ENCODE data around the gene RAB25. TPM values are rescaled to one million over a fixed set of nuclear protein-coding genes. Genes with fewer than 3 reads are reported as not detected.

Gene RAB25
- total RNA-seq, 2 donors from 2014 or later, result 213 TPM

- DNase-seq, result no peak
- intact Hi-C loops (cut with DNase I), result loop anchor here (1.0 kb wide), 1 partner anchor 136 kb away; no protein-coding TSS in a partner anchor
Measured at GRCh38 chr1:156089704-156090103, 28.7 kb downstream of the RAB25 start.

GRCh38 chr1:156090138-156090839, 29.3 kb downstream of the RAB25 start:
- no peaks in the 10 kb centered on the region for H3K9me3 ChIP-seq
- DNase-seq, result no peak
- TF ChIP-seq CTCF (IDR thresholded peaks at IDR 0.05), result no peak
- intact Hi-C loops (cut with DNase I), result loop anchor here (1.0 kb wide), 1 partner anchor 135 kb away; no protein-coding TSS in a partner anchor
- H3K36me3 ChIP-seq, result no peaks in the 10 kb centered on the region
- H3K27ac ChIP-seq, result no peak overlapping the region
- peak overlapping the region in 1 of 2 donors; percentile 26 for H3K9ac ChIP-seq (ENCODE audit: low read depth in 2 of 2, low read length in 2 of 2)
- H3K4me3 ChIP-seq, result no peak overlapping the region
- no peaks in the 10 kb centered on the region for H3K27me3 ChIP-seq
- no peaks in the 10 kb centered on the region for H3K4me1 ChIP-seq

More at GRCh38 chr1:156089704-156090103, 28.7 kb downstream of the RAB25 start:
- no peaks in the 10 kb centered on the region for H3K4me1 ChIP-seq
- peak overlapping the region in 1 of 2 donors; percentile 26 for H3K9ac ChIP-seq (ENCODE audit: low read depth in 2 of 2, low read length in 2 of 2)
- H3K36me3 ChIP-seq, result no peaks in the 10 kb centered on the region
- H3K27me3 ChIP-seq, result no peaks in the 10 kb centered on the region
- no peak overlapping the region for H3K4me3 ChIP-seq
- TF ChIP-seq CTCF (IDR thresholded peaks at IDR 0.05), result no peak
- H3K9me3 ChIP-seq, result no peaks in the 10 kb centered on the region
- H3K27ac ChIP-seq, result no peak overlapping the region

GRCh38 chr1:156090840-156091188, 29.9 kb downstream of the RAB25 start:
- Histone ChIP-seq H3K4me1 (no peaks in the 10 kb centered on the region), H3K36me3 (no peaks in the 10 kb centered on the region), H3K27me3 (no peaks in the 10 kb centered on the region), H3K9me3 (no peaks in the 10 kb centered on the region), H3K9ac (ENCODE audit: low read depth in 2 of 2, low read length in 2 of 2) (peak overlapping the region; percentile 26 to 50), H3K4me3 (no peak overlapping the region), H3K27ac (no peak overlapping the region)
- peak; percentile 92 for DNase-seq
- intact Hi-C loops (cut with DNase I), result loop anchor here (1.0 kb wide), 1 partner anchor 134 kb away; no protein-coding TSS in a partner anchor
- peak; percentile 83 for TF ChIP-seq CTCF (IDR thresholded peaks at IDR 0.05)

GRCh38 chr1:156091610-156092009, 30.6 kb downstream of the RAB25 start:
- H3K36me3 ChIP-seq, result no peaks in the 10 kb centered on the region
- H3K27me3 ChIP-seq, result no peaks in the 10 kb centered on the region
- H3K27ac ChIP-seq, result no peak overlapping the region
- H3K4me3 ChIP-seq, result no peak overlapping the region
- no peaks in the 10 kb centered on the region for H3K9me3 ChIP-seq
- H3K4me1 ChIP-seq, result no peaks in the 10 kb centered on the region
- TF ChIP-seq CTCF (IDR thresholded peaks at IDR 0.05), result no peak
- DNase-seq, result no peak
- intact Hi-C loops (cut with DNase I), result no loop called here
- H3K9ac ChIP-seq (ENCODE audit: low read depth in 2 of 2, low read length in 2 of 2), result no peak overlapping the region

GRCh38 chr1:156095906-156096508, 35.0 kb downstream of the RAB25 start:
- no peaks in the 10 kb centered on the region for H3K27me3 ChIP-seq
- peaks cover 8% of the 10 kb centered on the region for H3K4me1 ChIP-seq
- no peaks in the 10 kb centered on the region for H3K36me3 ChIP-seq
- peak overlapping the region in 1 of 2 donors; percentile 41 for H3K9ac ChIP-seq (ENCODE audit: low read depth in 2 of 2, low read length in 2 of 2)
- intact Hi-C loops (cut with DNase I), result loop anchor here (2.0 kb wide), 1 partner anchor 33 kb away; no protein-coding TSS in a partner anchor
- H3K27ac ChIP-seq, result peak overlapping the region; percentile 48
- no peak for TF ChIP-seq CTCF (IDR thresholded peaks at IDR 0.05)
- H3K4me3 ChIP-seq, result no peak overlapping the region
- H3K9me3 ChIP-seq, result no peaks in the 10 kb centered on the region
- DNase-seq, result no peak

Data from colonic mucosa (tissue), 4 donors.